ENCODE results near the gene USH2A. TPM values are rescaled to one million over a fixed set of nuclear protein-coding genes. Genes with fewer than 3 reads are reported as not detected.

USH2A gene
- total and polyA plus RNA-seq, 12 donors: 0.03 to 1.9 (median 0.16) TPM; not detected in 3

GRCh38 chr1:215857317-215857716 is 565.9 kb downstream of the USH2A start:
- Histone ChIP-seq H3K4me3 (no peak overlapping the region), H3K4me1 (replicated peaks in 1 of 2) (no peaks in the 10 kb centered on the region), H3K9me3 (replicated peaks in 1 of 3) (no peaks in the 10 kb centered on the region), H3K36me3 (replicated peaks in 1 of 2) (no peaks in the 10 kb centered on the region), H3K27ac (no peak overlapping the region), H3K27me3 (no peaks in the 10 kb centered on the region)
- 28 to 78% (median 59%) methylated on average over 2 of the region's 2 CpGs for WGBS, 4 donors
- no peak for DNase-seq
- TF ChIP-seq POLR2A (IDR thresholded peaks at IDR 0.05) (no peak), CTCF (IDR thresholded peaks at IDR 0.05) (no peak)
- intact Hi-C loops (cut with DNase I): no loop called here

GRCh38 chr1:215845234-215845891 is 577.9 kb downstream of the USH2A start:
- TF ChIP-seq CTCF (IDR thresholded peaks at IDR 0.05) (no peak), POLR2A (IDR thresholded peaks at IDR 0.05) (no peak)
- Histone ChIP-seq H3K27ac (no peak overlapping the region), H3K4me1 (replicated peaks in 1 of 2) (no peaks in the 10 kb centered on the region), H3K36me3 (replicated peaks in 1 of 2) (no peaks in the 10 kb centered on the region), H3K4me3 (no peak overlapping the region), H3K27me3 (no peaks in the 10 kb centered on the region), H3K9me3 (replicated peaks in 1 of 3) (no peaks in the 10 kb centered on the region)
- peak in 2 of 7 donors; percentile 8 to 17 for DNase-seq
- WGBS, 4 donors: 58 to 75% (median 64%) methylated on average over 6 of the region's 6 CpGs
- intact Hi-C loops (cut with DNase I): no loop called here

- TF ChIP-seq POLR2A (IDR thresholded peaks at IDR 0.05): no peak
- TF ChIP-seq CTCF (IDR thresholded peaks at IDR 0.05): no peak
- no peaks in the 10 kb centered on the region for H3K36me3 ChIP-seq (replicated peaks in 1 of 2)
- H3K27ac ChIP-seq: no peak overlapping the region
- DNase-seq: no peak
- 67 to 79% (median 73%) methylated on average over 2 of the region's 2 CpGs for WGBS, 4 donors
- intact Hi-C loops (cut with DNase I): no loop called here
- no peaks in the 10 kb centered on the region for H3K27me3 ChIP-seq
- no peaks in the 10 kb centered on the region for H3K9me3 ChIP-seq (replicated peaks in 1 of 3)
- H3K4me3 ChIP-seq: no peak overlapping the region
- H3K4me1 ChIP-seq (replicated peaks in 1 of 2): no peaks in the 10 kb centered on the region
Observed at GRCh38 chr1:215844777-215845176, 578.5 kb downstream of the USH2A start.

- Histone ChIP-seq H3K36me3 (replicated peaks in 1 of 2) (no peaks in the 10 kb centered on the region), H3K4me1 (replicated peaks in 1 of 2) (no peaks in the 10 kb centered on the region), H3K27ac (no peak overlapping the region), H3K9me3 (replicated peaks in 1 of 3) (no peaks in the 10 kb centered on the region), H3K4me3 (no peak overlapping the region), H3K27me3 (no peaks in the 10 kb centered on the region)
- WGBS, 4 donors: 57 to 69% (median 60%) methylated on average over 4 of the region's 4 CpGs
- no peak for DNase-seq
- intact Hi-C loops (cut with DNase I): no loop called here
- no peak for TF ChIP-seq CTCF (IDR thresholded peaks at IDR 0.05)
Observed at GRCh38 chr1:215844266-215844665, 579.0 kb downstream of the USH2A start.

Data from adrenal gland (tissue), 12 donors.